ENCODE measurements around the gene CAMK2N2. TPM values are rescaled to one million over a fixed set of nuclear protein-coding genes. Genes with fewer than 3 reads are reported as not detected.
A peak's percentile ranks its signal among the peaks of the same experiment; 100 is the strongest.

CAMK2N2 gene
- total and polyA plus RNA-seq, 9 of the 15 experiments (the other 6 are each of a cell fraction or from before 2014, with no cell fraction given), result 0.08 to 0.22 (median 0.11) TPM; not detected in 5

DNA sequence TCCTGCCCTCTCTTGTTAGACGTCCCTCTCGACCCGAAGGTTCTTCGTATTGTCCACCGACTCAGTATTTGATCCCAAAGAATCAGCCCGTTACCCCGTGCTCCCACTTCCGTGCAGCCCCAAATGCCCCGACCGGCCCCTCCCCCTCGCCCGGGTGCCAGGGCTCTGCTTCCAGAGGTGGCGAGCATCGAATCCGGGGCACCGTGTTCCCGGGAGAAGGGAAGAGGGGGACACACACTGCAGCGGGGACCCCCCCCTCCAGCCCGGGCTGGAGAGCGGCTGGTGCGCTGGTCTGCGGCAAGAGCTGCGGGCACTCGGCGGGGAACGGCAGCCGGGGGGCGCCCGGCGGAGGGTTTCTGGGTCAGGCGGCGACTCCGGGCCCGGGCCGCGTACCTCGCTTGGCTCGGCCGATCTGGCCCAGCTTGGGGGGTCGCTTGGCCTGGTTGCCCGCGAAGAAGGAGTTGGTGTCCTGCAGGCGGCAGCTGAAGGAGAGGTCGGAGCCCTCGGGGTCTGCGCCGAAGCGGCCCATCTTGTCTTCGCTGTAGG lies 556 bp downstream of the CAMK2N2 start:
- Histone ChIP-seq H3K79me2 (ENCODE audit: control insufficient read depth, insufficient read depth, low read length) (no peaks in the 10 kb centered on the region), H3K9me1 (ENCODE audit: control insufficient read depth, insufficient read depth, low read length) (no peaks in the 10 kb centered on the region), H3K27ac (ENCODE audit: extremely low read depth, low read depth, low read length) (no peak overlapping the region), H4K20me1 (replicated peaks; ENCODE audit: control insufficient read depth, insufficient read depth, low read length) (peaks cover 25% of the 10 kb centered on the region), H3K4me1 (replicated peaks in 1 of 2; ENCODE audit: control insufficient read depth in 2 of 2, insufficient read depth in 2 of 2, low read length in 2 of 2) (peaks cover 14 to 36% of the 10 kb centered on the region in 2 experiments; a peak in 4 of 5 replicates), H3K36me3 (ENCODE audit: control insufficient read depth, insufficient read depth, low read length) (no peaks in the 10 kb centered on the region), H3K27me3 (ENCODE audit: control insufficient read depth in 2 of 2, insufficient read depth in 2 of 2, low read length in 2 of 2) (peaks cover 10 to 31% of the 10 kb centered on the region in 2 experiments; a peak in 4 of 5 replicates), H2AFZ (ENCODE audit: low read depth, low read length) (no peak overlapping the region), H3K9me3 (replicated peaks; ENCODE audit: control insufficient read depth, insufficient read depth, low read depth, low read length) (no peaks in the 10 kb centered on the region), H3K4me2 (ENCODE audit: insufficient read depth, low read length) (peak overlapping the region; percentile 54; the same call in 1 of the 2 replicates), H3K9ac (ENCODE audit: insufficient read depth in 1 of 2, low read depth in 2 of 2, low read length in 2 of 2) (peak overlapping the region in 1 of 2 experiments; percentile 78; a peak in 2 of 4 replicates), H3K4me3 (peak overlapping the region; percentile 42)
- DNase-seq (ENCODE audit: extremely low read depth in 1 of 4, low spot score in 3 of 4) (peak in 2 of 4 experiments; percentile 27 to 29), ATAC-seq (peak; percentile 3), FAIRE-seq (no peak)
- BruUV-seq (replicated peaks), result no TSS peak
- WGBS (ENCODE audit: insufficient coverage, low coverage, missing lambda C conversion rate), result 2% methylated on average over 36 of the region's 49 CpGs
- in situ Hi-C loops (cut with MboI) (no loop called here), intact Hi-C loops (cut with micrococcal nuclease) (no loop called here)
- CTCF ChIA-PET (ENCODE audit: low intra/inter-chr PET ratio), result no interaction called here
- POLR2A ChIA-PET, result interaction anchor here (1.1 to 1.9 kb wide), 2 partner anchors 9 to 33 kb away, joined by 3 to 4 read pairs; no protein-coding TSS in a partner anchor
- TF ChIP-seq, protein P1, sequence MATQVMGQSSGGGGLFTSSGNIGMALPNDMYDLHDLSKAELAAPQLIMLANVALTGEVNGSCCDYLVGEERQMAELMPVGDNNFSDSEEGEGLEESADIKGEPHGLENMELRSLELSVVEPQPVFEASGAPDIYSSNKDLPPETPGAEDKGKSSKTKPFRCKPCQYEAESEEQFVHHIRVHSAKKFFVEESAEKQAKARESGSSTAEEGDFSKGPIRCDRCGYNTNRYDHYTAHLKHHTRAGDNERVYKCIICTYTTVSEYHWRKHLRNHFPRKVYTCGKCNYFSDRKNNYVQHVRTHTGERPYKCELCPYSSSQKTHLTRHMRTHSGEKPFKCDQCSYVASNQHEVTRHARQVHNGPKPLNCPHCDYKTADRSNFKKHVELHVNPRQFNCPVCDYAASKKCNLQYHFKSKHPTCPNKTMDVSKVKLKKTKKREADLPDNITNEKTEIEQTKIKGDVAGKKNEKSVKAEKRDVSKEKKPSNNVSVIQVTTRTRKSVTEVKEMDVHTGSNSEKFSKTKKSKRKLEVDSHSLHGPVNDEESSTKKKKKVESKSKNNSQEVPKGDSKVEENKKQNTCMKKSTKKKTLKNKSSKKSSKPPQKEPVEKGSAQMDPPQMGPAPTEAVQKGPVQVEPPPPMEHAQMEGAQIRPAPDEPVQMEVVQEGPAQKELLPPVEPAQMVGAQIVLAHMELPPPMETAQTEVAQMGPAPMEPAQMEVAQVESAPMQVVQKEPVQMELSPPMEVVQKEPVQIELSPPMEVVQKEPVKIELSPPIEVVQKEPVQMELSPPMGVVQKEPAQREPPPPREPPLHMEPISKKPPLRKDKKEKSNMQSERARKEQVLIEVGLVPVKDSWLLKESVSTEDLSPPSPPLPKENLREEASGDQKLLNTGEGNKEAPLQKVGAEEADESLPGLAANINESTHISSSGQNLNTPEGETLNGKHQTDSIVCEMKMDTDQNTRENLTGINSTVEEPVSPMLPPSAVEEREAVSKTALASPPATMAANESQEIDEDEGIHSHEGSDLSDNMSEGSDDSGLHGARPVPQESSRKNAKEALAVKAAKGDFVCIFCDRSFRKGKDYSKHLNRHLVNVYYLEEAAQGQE (IDR thresholded peaks at IDR 0.05; ENCODE audit: borderline replicate concordance), result 0 out of 2 replicates have a peak, but pooled peaks have one; percentile 5
- TF ChIP-seq, protein P1 (CRISPR knock-in tag; IDR thresholded peaks at IDR 0.05; ENCODE audit: low read depth), result 0 out of 2 replicates have a peak, but pooled peaks have one; percentile 38
- peak; percentile 71 for TF ChIP-seq POLR2G (IDR thresholded peaks at IDR 0.05; ENCODE audit: low read depth, low read length)
- no peak for TF ChIP-seq ZNF583 (CRISPR knock-in tag; IDR thresholded peaks at IDR 0.05)
- peak; percentile 17 for TF ChIP-seq RBBP5 (IDR thresholded peaks at IDR 0.05; ENCODE audit: borderline replicate concordance, insufficient read depth, low read length, poor library complexity, severe bottlenecking)
- TF ChIP-seq, protein P2, sequence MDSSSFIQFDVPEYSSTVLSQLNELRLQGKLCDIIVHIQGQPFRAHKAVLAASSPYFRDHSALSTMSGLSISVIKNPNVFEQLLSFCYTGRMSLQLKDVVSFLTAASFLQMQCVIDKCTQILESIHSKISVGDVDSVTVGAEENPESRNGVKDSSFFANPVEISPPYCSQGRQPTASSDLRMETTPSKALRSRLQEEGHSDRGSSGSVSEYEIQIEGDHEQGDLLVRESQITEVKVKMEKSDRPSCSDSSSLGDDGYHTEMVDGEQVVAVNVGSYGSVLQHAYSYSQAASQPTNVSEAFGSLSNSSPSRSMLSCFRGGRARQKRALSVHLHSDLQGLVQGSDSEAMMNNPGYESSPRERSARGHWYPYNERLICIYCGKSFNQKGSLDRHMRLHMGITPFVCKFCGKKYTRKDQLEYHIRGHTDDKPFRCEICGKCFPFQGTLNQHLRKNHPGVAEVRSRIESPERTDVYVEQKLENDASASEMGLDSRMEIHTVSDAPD (CRISPR knock-in tag; IDR thresholded peaks at IDR 0.05), result no peak
- peak; percentile 9 for TF ChIP-seq KDM5B (IDR thresholded peaks at IDR 0.05; ENCODE audit: insufficient replicate concordance, low read depth, low read length)

Data from K562 (cell line).